PFSK-1 (cell line): ENCODE results near the gene C1QB.

Experiments
- FOXP2 ChIP-seq: optimal IDR thresholded peaks from 2 replicates; pipeline ENCODE3; 2011; ENCODE audit warnings: borderline replicate concordance, control low read depth, inconsistent platforms; ENCODE audit not compliant: insufficient read depth; ENCODE audit errors: extremely low read length, extremely low read depth
- POLR2AphosphoS5 ChIP-seq: IDR thresholded peaks from 2 replicates; pipeline ENCODE4 v1.6.1; 2012; ENCODE audit warnings: low read depth, mild to moderate bottlenecking, control low read depth, low read length, moderate library complexity
- SIN3A ChIP-seq: IDR thresholded peaks from 2 replicates; pipeline ENCODE4 v1.6.1; 2012; ENCODE audit warnings: mild to moderate bottlenecking, low read length, moderate library complexity, borderline replicate concordance; ENCODE audit not compliant: insufficient read depth
- TAF1 ChIP-seq: IDR thresholded peaks from 2 replicates; pipeline ENCODE4 v1.6.1; 2012; ENCODE audit warnings: low read length, control low read depth, borderline replicate concordance; ENCODE audit not compliant: insufficient read depth
- TF ChIP-seq, protein P1 (sequence below), 2 experiments: IDR thresholded peaks; 2 replicates each; pipeline versions ENCODE4 v1.6.1 to v1.8.0; 2011 to 2012; ENCODE audit warnings: low read depth in 2 of 2, low read length in 2 of 2, control low read depth in 1 of 2, inconsistent platforms in 1 of 2, mild to moderate bottlenecking in 1 of 2, moderate library complexity in 1 of 2; ENCODE audit not compliant: insufficient read depth in 1 of 2

C1QB gene

DNA sequence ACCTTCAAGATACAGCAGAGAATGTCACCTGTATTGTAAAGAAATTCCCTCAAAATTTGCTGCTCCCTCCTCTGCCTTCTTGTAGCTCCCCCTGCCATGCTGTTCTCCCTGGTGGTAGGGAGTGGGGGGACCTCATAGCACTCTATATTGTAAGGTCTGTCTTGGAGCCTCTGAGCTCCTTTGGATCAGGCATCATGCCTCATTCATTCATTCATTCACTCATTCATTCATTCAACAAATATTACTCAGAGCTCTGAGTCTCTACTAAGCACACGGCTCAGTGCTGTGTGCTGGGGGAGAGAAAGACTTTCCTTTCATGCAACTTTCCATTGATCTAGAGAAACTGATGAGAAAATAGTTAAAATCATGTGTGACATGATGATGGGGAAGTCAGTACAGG is 30.5 kb downstream of the C1QB start:
- TF ChIP-seq SIN3A (no peak), POLR2AphosphoS5 (no peak), TAF1 (no peak), FOXP2 (no peak)
- TF ChIP-seq, protein P1, sequence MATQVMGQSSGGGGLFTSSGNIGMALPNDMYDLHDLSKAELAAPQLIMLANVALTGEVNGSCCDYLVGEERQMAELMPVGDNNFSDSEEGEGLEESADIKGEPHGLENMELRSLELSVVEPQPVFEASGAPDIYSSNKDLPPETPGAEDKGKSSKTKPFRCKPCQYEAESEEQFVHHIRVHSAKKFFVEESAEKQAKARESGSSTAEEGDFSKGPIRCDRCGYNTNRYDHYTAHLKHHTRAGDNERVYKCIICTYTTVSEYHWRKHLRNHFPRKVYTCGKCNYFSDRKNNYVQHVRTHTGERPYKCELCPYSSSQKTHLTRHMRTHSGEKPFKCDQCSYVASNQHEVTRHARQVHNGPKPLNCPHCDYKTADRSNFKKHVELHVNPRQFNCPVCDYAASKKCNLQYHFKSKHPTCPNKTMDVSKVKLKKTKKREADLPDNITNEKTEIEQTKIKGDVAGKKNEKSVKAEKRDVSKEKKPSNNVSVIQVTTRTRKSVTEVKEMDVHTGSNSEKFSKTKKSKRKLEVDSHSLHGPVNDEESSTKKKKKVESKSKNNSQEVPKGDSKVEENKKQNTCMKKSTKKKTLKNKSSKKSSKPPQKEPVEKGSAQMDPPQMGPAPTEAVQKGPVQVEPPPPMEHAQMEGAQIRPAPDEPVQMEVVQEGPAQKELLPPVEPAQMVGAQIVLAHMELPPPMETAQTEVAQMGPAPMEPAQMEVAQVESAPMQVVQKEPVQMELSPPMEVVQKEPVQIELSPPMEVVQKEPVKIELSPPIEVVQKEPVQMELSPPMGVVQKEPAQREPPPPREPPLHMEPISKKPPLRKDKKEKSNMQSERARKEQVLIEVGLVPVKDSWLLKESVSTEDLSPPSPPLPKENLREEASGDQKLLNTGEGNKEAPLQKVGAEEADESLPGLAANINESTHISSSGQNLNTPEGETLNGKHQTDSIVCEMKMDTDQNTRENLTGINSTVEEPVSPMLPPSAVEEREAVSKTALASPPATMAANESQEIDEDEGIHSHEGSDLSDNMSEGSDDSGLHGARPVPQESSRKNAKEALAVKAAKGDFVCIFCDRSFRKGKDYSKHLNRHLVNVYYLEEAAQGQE (IDR thresholded peaks at IDR 0.05; ENCODE audit: insufficient read depth in 1 of 2, low read depth in 2 of 2, low read length in 2 of 2): no peak

- TF ChIP-seq, protein P1 (IDR thresholded peaks at IDR 0.05; ENCODE audit: insufficient read depth in 1 of 2, low read depth in 2 of 2, low read length in 2 of 2): no peak
- no peak for TF ChIP-seq TAF1
- no peak for TF ChIP-seq SIN3A
- no peak for TF ChIP-seq FOXP2
- TF ChIP-seq POLR2AphosphoS5: no peak
These were observed 32.6 kb downstream of the C1QB start for GRCh38 chr1:22685591-22686059.

DNA sequence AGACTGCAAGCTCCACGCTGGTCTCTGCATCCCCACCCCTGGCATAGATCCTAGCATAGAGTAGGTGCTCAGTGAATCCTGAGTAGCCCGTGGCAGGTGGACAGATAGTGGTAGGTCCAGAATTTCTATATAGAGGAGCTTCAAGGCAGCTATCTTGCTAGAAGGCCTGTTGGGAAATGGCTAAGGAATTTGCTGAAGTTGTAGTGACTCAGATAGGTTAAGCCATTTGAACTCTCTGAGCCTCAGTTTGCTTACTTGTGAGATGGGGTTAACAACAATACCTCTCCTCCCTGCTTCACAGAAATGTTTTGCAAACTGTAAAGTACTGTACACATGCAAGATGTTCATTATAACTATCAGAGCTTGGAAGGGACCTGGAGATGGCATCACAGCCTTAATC is 34.2 kb downstream of the C1QB start:
- TF ChIP-seq TAF1 (no peak), FOXP2 (no peak), POLR2AphosphoS5 (no peak), SIN3A (no peak)
- TF ChIP-seq, protein P1 (IDR thresholded peaks at IDR 0.05; ENCODE audit: insufficient read depth in 1 of 2, low read depth in 2 of 2, low read length in 2 of 2): no peak

- TF ChIP-seq POLR2AphosphoS5: no peak
- no peak for TF ChIP-seq TAF1
- no peak for TF ChIP-seq SIN3A
These were observed 35.4 kb downstream of the C1QB start for GRCh38 chr1:22688466-22688865.

DNA sequence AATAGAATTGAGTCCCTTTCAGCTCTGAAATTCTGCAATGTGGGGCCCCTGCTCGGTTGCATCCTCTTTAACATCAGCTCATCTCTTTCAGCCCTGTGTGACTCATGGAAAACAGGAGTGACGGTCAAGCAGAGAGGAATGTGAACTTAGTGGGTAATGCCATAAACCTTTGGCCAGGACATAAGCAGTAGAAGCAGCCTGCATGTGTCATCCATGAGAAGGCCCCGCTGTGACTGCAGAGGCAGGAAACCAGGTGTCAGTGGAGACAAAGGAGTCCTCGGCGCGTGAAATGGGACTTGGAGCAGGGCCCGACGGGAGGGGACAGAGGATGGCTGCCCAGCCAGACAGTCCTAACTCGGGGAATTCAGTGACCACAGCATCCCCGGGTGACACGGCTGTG is 36.5 kb downstream of the C1QB start:
- TF ChIP-seq TAF1: no peak
- TF ChIP-seq FOXP2: no peak
- TF ChIP-seq, protein P1 (IDR thresholded peaks at IDR 0.05; ENCODE audit: insufficient read depth in 1 of 2, low read depth in 2 of 2, low read length in 2 of 2): no peak
- TF ChIP-seq SIN3A: no peak
- no peak for TF ChIP-seq POLR2AphosphoS5
